Peyer's patch (tissue), 4 donors: Measurements from ENCODE around the gene SLC16A12. TPM values are rescaled to one million over a fixed set of nuclear protein-coding genes. Genes with fewer than 3 reads are reported as not detected.
A peak's percentile ranks its signal among the peaks of the same experiment; 100 is the strongest.

ENCODE experiments used
- DNase-seq, 3 donors: peaks; one replicate each; pipeline ENCODE4 v3.0.0-alpha.2; 2017 to 2019
- H3K27ac ChIP-seq, 4 donors: fragments of 200-600 bp; sonication (generic); one replicate each; pipeline ENCODE4 v1.5.1; 2016 to 2019
- H3K27me3 ChIP-seq, 2 donors: fragments of 200-600 bp; sonication (generic); one replicate each; pipeline ENCODE4 v1.5.1; 2019
- H3K36me3 ChIP-seq, 3 donors: fragments of 200-600 bp; sonication (generic); one replicate each; pipeline ENCODE4 v1.5.1; 2016 to 2019
- H3K4me1 ChIP-seq, 4 donors: fragments of 200-600 bp; sonication (generic); one replicate each; pipeline ENCODE4 v1.5.1; 2016 to 2019
- H3K4me3 ChIP-seq, 4 donors: fragments of 200-600 bp; sonication (generic); 1 replicate in 3 of 4; 2 replicates in 1 of 4; pipeline ENCODE4 v1.5.1; 2016 to 2019; ENCODE audit warnings: mild to moderate bottlenecking in 1 of 4
- H3K9me3 ChIP-seq, 4 donors: fragments of 200-600 bp; sonication (generic); one replicate each; pipeline ENCODE4 v1.5.1; 2016 to 2019; ENCODE audit warnings: mild to moderate bottlenecking in 1 of 4
- POLR2A ChIP-seq, 2 donors: fragments of 450-650 bp; IDR thresholded peaks; one replicate each; pipeline ENCODE4 v1.5.1; 2017; ENCODE audit warnings: antibody characterized with exemption in 2 of 2, mild to moderate bottlenecking in 2 of 2, moderate library complexity in 2 of 2
- total RNA-seq, 4 donors: library from RNA; depleted of rRNA; stranded (reverse); fragments of >200 nt; gene quantifications; one replicate each; pipeline ENCODE4 v1.1.0, GENCODE V29; 2016
- TF ChIP-seq, protein P1 (sequence below), 6 experiments: fragments of 450-650 bp in 4 of 6; fragments of 200-600 bp in 2 of 6; sonication (generic) in 1 of 6; IDR thresholded peaks; one replicate each; pipeline ENCODE4 v1.5.1; 2017 to 2019; ENCODE audit warnings: antibody characterized with exemption in 6 of 6, mild to moderate bottlenecking in 3 of 6, moderate library complexity in 1 of 6

Gene SLC16A12
- total RNA-seq, 4 donors from 2014 or later: 0.38 TPM; not detected in 3

DNA sequence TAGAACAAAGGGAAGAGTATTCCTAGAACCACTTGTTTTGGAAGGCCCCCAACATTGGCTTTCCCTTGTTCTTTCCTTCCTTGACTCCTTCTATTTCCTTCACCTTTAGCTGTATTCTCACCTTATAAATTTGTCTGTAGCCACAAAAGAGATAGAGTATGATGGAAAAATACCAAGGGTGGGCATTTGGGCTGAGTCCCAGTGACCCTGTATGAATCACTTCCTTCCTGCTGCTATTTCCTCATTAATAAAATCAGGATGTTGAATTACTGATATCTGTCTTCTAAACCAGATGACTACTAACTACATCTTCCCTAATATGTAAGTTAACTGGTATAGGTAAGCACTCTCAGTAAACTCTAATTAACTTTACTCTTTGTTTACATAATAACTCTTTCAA lies 65.9 kb downstream of the SLC16A12 start:
- no peak overlapping the region for H3K27ac ChIP-seq
- H3K27me3 ChIP-seq: no peaks in the 10 kb centered on the region
- TF ChIP-seq POLR2A (IDR thresholded peaks at IDR 0.05): no peak
- TF ChIP-seq, protein P1, sequence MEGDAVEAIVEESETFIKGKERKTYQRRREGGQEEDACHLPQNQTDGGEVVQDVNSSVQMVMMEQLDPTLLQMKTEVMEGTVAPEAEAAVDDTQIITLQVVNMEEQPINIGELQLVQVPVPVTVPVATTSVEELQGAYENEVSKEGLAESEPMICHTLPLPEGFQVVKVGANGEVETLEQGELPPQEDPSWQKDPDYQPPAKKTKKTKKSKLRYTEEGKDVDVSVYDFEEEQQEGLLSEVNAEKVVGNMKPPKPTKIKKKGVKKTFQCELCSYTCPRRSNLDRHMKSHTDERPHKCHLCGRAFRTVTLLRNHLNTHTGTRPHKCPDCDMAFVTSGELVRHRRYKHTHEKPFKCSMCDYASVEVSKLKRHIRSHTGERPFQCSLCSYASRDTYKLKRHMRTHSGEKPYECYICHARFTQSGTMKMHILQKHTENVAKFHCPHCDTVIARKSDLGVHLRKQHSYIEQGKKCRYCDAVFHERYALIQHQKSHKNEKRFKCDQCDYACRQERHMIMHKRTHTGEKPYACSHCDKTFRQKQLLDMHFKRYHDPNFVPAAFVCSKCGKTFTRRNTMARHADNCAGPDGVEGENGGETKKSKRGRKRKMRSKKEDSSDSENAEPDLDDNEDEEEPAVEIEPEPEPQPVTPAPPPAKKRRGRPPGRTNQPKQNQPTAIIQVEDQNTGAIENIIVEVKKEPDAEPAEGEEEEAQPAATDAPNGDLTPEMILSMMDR (IDR thresholded peaks at IDR 0.05): no peak

GRCh38 chr10:89468191-89468965 lies 67.0 kb downstream of the SLC16A12 start:
- no peaks in the 10 kb centered on the region for H3K9me3 ChIP-seq
- DNase-seq: no peak
- no peaks in the 10 kb centered on the region for H3K27me3 ChIP-seq
- H3K4me3 ChIP-seq: no peak overlapping the region
- TF ChIP-seq, protein P1 (IDR thresholded peaks at IDR 0.05): no peak
- TF ChIP-seq POLR2A (IDR thresholded peaks at IDR 0.05): no peak
- no peak overlapping the region for H3K27ac ChIP-seq
- no peaks in the 10 kb centered on the region for H3K36me3 ChIP-seq
- no peaks in the 10 kb centered on the region for H3K4me1 ChIP-seq

More for the DNA sequence above, 65.9 kb downstream of the SLC16A12 start:
- no peak overlapping the region for H3K4me3 ChIP-seq
- H3K9me3 ChIP-seq: no peaks in the 10 kb centered on the region
- no peaks in the 10 kb centered on the region for H3K4me1 ChIP-seq
- no peak for DNase-seq
- no peaks in the 10 kb centered on the region for H3K36me3 ChIP-seq

GRCh38 chr10:89466599-89467035 lies 68.8 kb downstream of the SLC16A12 start:
- no peaks in the 10 kb centered on the region for H3K36me3 ChIP-seq
- no peak for DNase-seq
- H3K4me1 ChIP-seq: no peaks in the 10 kb centered on the region
- no peak overlapping the region for H3K4me3 ChIP-seq
- no peak overlapping the region for H3K27ac ChIP-seq
- TF ChIP-seq, protein P1 (IDR thresholded peaks at IDR 0.05): peak in 3 of 6 experiments; percentile 19 to 26 (median 20)
- TF ChIP-seq POLR2A (IDR thresholded peaks at IDR 0.05): no peak
- H3K9me3 ChIP-seq: no peaks in the 10 kb centered on the region
- H3K27me3 ChIP-seq: no peaks in the 10 kb centered on the region

DNA sequence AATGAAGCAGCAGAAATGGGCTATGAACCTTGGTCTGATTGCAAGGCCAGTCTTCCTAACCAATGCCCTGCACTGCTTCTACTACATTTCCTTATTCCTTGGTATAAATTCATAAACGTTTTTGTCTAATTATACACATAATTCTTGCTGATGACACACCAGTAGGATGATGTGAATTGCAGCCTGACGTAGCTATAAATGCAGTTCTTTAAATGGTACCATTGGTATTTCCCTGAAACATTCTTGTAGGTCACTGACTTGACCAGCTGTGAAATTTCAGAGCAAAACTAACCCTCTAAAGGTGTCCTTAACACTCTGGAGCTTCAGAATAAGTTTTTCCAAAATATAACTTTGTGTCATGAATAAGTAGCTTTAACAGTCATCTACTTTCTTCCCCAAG lies 70.2 kb downstream of the SLC16A12 start:
- Histone ChIP-seq H3K27ac (no peak overlapping the region), H3K4me3 (no peak overlapping the region), H3K27me3 (no peaks in the 10 kb centered on the region), H3K4me1 (no peaks in the 10 kb centered on the region), H3K9me3 (no peaks in the 10 kb centered on the region), H3K36me3 (no peaks in the 10 kb centered on the region)
- no peak for DNase-seq
- TF ChIP-seq, protein P1 (IDR thresholded peaks at IDR 0.05): no peak
- TF ChIP-seq POLR2A (IDR thresholded peaks at IDR 0.05): no peak

DNA sequence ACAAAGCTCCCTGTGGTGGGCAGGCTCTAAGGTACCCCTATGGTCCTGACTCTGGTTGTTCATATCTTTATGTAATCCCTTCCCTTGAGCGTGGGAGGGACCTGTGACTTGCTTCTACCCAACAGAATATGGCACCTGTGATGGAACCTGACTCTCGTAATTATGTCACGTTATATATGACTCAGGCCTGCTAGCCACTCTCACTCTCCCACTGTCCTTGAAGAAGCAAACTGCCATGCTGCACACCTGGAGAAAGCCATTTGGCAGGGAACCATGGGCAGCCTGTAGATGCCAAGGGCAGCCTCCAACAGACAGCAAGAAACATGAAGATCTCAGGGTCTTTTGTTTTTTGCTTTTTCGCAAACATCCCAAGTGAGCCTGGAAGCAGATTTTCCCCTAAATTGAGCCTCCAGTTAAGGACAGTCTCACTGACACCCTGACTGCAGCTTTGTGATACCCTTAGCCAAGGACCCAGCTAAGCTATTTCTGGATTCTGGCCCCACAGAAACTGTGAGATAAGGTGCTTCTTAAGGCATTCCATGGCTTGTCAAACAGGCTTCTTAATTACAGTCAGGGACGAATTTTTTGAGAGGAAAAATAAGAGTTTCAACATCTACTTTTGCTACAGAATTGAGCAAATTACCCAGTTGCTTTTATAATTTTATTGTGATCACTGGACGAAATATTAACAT lies 71.4 kb downstream of the SLC16A12 start:
- Histone ChIP-seq H3K4me1 (no peaks in the 10 kb centered on the region), H3K27ac (no peak overlapping the region), H3K36me3 (no peaks in the 10 kb centered on the region), H3K9me3 (no peaks in the 10 kb centered on the region), H3K4me3 (no peak overlapping the region), H3K27me3 (no peaks in the 10 kb centered on the region)
- DNase-seq: no peak
- TF ChIP-seq POLR2A (IDR thresholded peaks at IDR 0.05): no peak
- TF ChIP-seq, protein P1 (IDR thresholded peaks at IDR 0.05): no peak
